ENCODE measurements around the gene KLHL40.

Gene KLHL40

GRCh38 chr3:42658091-42658770 is 27.1 kb upstream of the KLHL40 start:
- DNase-seq = no peak

- DNase-seq = no peak
These were observed 26.5 kb upstream of the KLHL40 start for GRCh38 chr3:42658771-42659390.

- no peak for DNase-seq
These were observed 25.7 kb upstream of the KLHL40 start for GRCh38 chr3:42659451-42660130.

- no peak for DNase-seq
These were observed 25.1 kb upstream of the KLHL40 start for GRCh38 chr3:42660131-42660715.

- peak; percentile 77 for DNase-seq
These were observed 24.4 kb upstream of the KLHL40 start for GRCh38 chr3:42660898-42661297.

GRCh38 chr3:42661593-42662022 is 23.7 kb upstream of the KLHL40 start:
- DNase-seq = no peak

GRCh38 chr3:42662037-42662812 is 23.1 kb upstream of the KLHL40 start:
- DNase-seq = no peak

DNA sequence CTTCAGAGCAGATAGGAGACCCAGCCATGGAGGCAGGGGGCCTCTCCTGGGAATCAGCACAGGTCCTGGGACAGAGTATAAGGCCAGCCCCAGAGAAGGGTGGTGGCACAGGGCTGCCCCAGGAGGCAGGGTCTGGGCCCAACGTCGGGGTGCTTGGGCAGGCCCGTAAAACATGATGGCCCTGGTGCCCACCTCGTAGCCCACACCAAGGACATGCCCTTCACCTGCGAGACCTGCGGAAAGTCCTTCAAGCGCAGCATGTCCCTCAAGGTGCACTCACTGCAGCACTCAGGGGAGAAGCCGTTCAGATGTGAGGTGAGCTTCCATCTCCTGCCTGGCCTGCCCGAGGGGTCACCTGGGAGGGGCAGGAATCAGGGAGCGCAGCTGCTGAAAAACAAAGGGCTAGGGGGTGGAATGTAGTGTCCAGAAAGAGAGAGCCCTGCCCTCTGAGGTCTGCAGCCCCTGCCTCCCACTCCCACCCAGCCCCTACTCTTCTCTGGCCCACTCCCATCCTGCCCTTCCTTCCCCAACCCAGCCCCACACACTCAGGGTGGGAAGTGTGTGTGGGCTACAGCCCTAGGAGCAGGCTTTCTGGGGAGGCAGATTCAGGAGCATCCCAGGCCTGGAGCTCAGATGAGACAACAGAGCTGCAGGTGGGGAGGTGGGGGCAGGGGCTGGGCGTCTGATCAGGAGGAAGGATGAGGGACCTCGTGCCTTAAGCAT is 22.4 kb upstream of the KLHL40 start:
- DNase-seq = no peak

DNA sequence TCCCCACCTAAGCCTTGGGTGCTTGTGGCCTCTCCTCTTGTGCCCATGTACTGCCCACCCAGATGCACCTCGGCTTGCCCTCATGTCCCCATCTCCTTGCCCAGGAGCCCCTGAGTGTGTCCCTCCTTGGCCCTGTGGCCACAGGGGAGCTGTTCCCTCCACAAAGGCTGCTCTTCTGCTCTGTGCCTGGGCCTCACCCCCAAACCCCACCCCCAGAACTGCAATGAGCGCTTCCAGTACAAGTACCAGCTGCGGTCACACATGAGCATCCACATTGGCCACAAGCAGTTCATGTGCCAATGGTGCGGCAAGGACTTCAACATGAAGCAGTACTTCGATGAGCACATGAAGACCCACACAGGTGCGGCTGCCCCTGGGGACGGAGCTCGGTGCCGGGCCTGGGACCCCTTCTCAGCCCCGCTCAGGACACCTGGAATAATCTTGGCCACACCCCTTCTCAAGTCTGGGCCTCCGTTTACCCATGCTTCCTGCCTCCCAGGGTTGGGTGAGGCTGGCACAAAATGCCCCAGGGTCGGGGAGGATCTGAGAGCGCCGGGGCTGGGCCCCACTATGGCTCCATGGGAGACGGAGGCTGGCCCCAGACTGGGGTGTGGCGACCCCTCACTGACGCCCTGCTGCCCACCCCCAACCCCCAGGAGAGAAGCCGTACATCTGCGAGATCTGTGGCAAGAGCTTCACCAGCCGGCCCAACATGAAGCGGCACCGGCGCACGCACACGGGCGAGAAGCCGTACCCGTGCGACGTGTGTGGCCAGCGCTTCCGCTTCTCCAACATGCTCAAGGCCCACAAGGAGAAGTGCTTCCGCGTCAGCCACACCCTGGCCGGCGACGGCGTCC is 21.5 kb upstream of the KLHL40 start:
- no peak for DNase-seq

DNA sequence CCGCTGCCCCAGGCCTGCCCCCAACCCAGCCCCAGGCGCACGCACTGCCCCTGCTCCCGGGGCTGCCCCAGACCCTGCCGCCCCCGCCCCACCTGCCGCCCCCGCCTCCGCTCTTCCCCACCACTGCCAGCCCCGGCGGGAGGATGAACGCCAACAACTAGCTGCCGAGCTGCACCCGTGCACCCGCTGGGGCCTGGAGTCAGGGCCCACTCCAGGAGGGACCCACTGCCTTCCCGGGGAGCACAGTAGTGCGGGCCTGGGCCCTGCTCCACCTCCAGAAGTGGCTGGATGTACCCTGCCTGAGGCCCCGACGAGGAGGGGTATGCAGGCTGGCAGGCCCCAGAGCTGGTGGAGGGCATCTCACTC is 20.9 kb upstream of the KLHL40 start:
- DNase-seq = no peak

DNA sequence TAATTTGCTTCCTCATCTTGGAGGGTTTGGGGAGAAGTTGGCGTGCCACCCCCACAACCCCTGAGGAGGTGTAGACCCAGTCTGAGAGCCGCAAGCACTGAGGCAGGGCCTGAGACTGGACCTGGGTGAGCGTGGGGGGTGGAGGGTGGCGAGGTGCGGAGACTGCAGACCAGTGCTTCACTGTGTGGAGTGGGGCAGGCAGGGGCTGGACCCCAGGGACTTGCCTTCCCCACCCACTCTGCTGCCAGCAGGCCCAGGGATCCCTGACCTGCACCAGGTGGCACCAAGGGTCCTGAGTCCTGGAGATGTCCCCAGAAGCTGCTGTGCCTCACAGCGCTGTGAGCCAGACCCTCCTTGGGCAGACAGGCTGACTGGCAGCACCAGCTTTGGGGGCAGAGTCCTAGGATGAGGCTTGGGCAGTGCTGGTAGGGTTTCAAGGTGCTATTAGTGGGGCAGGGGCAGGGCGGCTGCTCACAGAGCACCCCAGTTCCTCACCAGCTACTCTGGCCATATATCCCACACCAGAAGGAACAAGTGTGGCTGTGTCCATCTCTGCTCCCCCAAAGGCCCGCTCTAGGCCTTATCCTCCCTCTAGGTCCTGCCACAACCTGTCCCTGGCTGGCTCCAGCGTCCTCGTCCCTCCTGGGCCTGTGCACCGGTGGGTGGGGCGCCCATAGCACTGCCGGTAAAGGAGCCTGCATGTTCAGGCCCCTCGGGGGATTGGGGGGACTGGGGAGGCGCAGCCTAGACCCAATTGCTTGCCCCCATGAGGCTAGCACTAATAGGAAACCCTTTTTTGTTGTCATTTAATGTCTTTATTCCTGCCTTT is 20.1 kb upstream of the KLHL40 start:
- DNase-seq = no peak

- no peak for DNase-seq
These were observed 19.3 kb upstream of the KLHL40 start for GRCh38 chr3:42666022-42666421.

- no peak for DNase-seq
These were observed 18.7 kb upstream of the KLHL40 start for GRCh38 chr3:42666577-42666998.

DNA sequence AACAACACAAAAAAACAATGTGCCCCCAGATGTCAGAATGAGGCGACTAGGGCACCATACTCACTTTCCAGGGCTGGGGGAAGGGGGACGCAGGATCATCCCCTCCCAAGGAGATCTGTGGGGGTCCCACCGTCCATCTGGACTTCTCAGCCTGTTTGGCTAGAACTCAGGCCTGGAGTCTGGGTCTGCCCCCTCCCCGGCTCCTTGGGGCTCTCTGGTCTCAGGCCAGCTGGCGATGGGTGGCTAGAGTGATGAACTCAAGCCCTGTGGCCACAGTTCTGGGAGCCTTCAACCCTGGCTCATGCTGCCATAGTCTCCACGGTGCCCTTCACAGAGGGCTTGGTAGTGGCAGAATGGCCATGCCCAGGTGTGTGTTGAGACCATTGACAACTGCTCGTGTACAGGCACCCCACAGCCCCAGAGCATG is 18.2 kb upstream of the KLHL40 start:
- no peak for DNase-seq

- no peak for DNase-seq
These were observed 17.6 kb upstream of the KLHL40 start for GRCh38 chr3:42667523-42668412.

- DNase-seq = no peak
These were observed 16.9 kb upstream of the KLHL40 start for GRCh38 chr3:42668413-42668760.

DNA sequence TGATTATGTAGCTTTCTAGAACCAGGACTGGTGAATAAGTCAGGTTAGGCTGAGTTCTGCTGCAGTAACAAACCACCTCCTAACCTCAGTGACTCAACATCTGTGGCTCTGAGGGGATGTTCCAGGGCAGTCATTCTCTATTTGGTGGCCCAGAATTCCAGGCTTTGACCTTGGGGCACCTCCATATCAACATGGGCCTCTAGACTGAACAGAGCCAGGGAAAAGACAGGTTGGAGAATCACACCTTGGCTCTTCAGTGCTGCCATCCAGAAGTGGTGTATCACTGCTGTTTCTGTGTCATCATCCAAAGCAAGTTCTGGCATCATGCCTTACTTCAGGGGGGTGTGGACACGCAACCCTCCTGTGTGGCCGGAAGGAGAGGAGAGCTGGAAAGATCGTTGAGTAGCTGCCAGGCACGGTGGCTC is 16.5 kb upstream of the KLHL40 start:
- DNase-seq = no peak

DNA sequence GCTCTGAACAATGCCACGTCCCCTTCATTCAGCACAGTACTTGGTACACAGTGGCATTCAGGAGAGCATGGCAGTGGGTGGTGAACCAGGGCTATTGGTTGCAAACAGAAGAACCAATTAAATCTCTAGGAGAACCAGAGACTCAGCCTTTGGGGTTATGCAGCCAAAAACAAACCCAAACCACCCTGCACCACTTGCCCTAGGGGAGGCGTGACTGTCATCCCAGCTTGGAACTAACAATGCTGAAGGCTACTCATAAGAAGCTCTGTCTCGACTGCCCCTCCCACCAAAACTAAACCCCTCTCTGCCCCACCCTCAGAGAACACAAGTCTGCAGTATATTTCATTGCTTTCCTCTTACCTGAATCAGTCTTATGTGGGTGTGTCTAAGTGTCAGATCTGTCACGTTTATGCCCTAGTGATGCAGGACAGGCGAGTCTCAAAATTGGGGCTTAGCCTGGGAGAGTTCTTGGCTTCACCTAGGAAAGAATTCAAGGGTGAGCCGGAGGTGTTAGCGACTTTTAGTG is 15.2 kb upstream of the KLHL40 start:
- DNase-seq = no peak

DNA sequence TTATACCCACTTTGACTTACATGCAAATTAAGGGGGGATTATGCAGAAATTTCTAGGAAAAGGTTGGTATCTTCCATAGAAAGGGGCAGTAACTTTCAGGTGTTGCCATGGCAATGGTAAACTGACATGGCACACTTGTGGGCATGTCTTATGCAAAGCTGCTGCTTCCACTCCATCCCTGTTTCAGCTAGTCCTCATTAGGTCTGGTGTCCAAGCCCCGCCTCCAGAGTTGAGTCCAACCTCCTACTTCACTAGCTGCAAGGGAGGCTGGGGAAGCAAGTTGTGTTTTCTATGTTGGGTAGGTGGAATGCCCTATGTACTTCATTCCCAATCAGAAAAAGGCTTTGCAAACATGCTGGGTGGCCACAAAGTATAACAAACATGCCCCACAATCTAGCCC is 14.7 kb upstream of the KLHL40 start:
- DNase-seq = no peak
